Mesenchymal stem cell (in vitro differentiated cells and primary cell): Measurements from ENCODE around the gene CA5A.

Experiments used
- DNase-seq: peaks from one replicate; pipeline ENCODE4 v3.0.0-alpha.2; 2013
- H2AFZ ChIP-seq: one replicate; pipeline ENCODE4 v1.6.1; 2013; ENCODE audit warnings: low read depth, mild to moderate bottlenecking, control low read depth, inconsistent platforms, low read length, moderate library complexity
- H2AK5ac ChIP-seq: 2 replicates; pipeline ENCODE4 v1.6.1; 2013; ENCODE audit warnings: low read length, moderate library complexity, mild to moderate bottlenecking, inconsistent platforms; ENCODE audit not compliant: severe bottlenecking
- H2BK120ac ChIP-seq: one replicate; pipeline ENCODE4 v1.6.1; 2013; ENCODE audit warnings: low read depth, mild to moderate bottlenecking, inconsistent platforms, low read length, moderate library complexity
- H2BK12ac ChIP-seq, 2 experiments: one replicate each; pipeline ENCODE4 v1.6.1; 2013; ENCODE audit warnings: inconsistent platforms in 2 of 2, low read length in 2 of 2, mild to moderate bottlenecking in 2 of 2, moderate library complexity in 2 of 2, control low read depth in 1 of 2
- H2BK15ac ChIP-seq: one replicate; pipeline ENCODE4 v1.6.1; 2013; ENCODE audit warnings: mild to moderate bottlenecking, low read depth, inconsistent platforms; ENCODE audit not compliant: poor library complexity, severe bottlenecking
- H2BK5ac ChIP-seq: 2 replicates; pipeline ENCODE4 v1.6.1; 2013; ENCODE audit warnings: low read depth, mild to moderate bottlenecking, low read length, control low read depth, inconsistent platforms; ENCODE audit not compliant: poor library complexity, severe bottlenecking
- H3K14ac ChIP-seq, 2 experiments: one replicate each; pipeline ENCODE4 v1.6.1; 2013; ENCODE audit warnings: inconsistent platforms in 2 of 2, low read length in 2 of 2, control low read depth in 1 of 2, mild to moderate bottlenecking in 1 of 2, moderate library complexity in 1 of 2
- H3K18ac ChIP-seq, 2 experiments: one replicate each; pipeline ENCODE4 v1.6.1; 2013; ENCODE audit warnings: inconsistent platforms in 2 of 2, low read length in 2 of 2, control low read depth in 1 of 2, low read depth in 1 of 2, mild to moderate bottlenecking in 1 of 2
- H3K23ac ChIP-seq, 2 experiments: one replicate each; pipeline ENCODE4 v1.6.1; 2013; ENCODE audit warnings: inconsistent platforms in 2 of 2, low read length in 2 of 2, mild to moderate bottlenecking in 2 of 2, moderate library complexity in 2 of 2, control low read depth in 1 of 2
- H3K27ac ChIP-seq: 2 replicates; pipeline ENCODE4 v1.5.1; 2013; ENCODE audit warnings: mild to moderate bottlenecking, moderate library complexity, low read length, control low read depth, inconsistent platforms; ENCODE audit not compliant: poor library complexity, severe bottlenecking
- H3K27me3 ChIP-seq, 2 experiments: 2 replicates each; pipeline versions ENCODE4 v1.6.1 to v1.7.0; 2013; ENCODE audit warnings: low read length in 2 of 2, mild to moderate bottlenecking in 2 of 2, moderate library complexity in 2 of 2, control low read depth in 1 of 2, inconsistent platforms in 1 of 2; ENCODE audit not compliant: control insufficient read depth in 1 of 2, insufficient read depth in 1 of 2
- H3K36me3 ChIP-seq, 2 experiments: 2 replicates each; pipeline versions ENCODE4 v1.6.1 to v1.7.0; 2013; ENCODE audit warnings: low read length in 2 of 2, control low read depth in 1 of 2, inconsistent platforms in 1 of 2, low read depth in 1 of 2, mild to moderate bottlenecking in 1 of 2; ENCODE audit not compliant: insufficient read depth in 2 of 2, control insufficient read depth in 1 of 2
- H3K4ac ChIP-seq, 2 experiments: one replicate each; pipeline ENCODE4 v1.6.1; 2013; ENCODE audit warnings: inconsistent platforms in 2 of 2, low read length in 2 of 2, mild to moderate bottlenecking in 2 of 2, moderate library complexity in 2 of 2, control low read depth in 1 of 2, low read depth in 1 of 2
- H3K4me1 ChIP-seq: 2 replicates; pipeline ENCODE4 v1.6.1; 2013; ENCODE audit warnings: low read depth, low read length, control low read depth; ENCODE audit not compliant: control insufficient read depth, insufficient read depth
- H3K4me2 ChIP-seq: 2 replicates; pipeline ENCODE4 v1.6.1; 2013; ENCODE audit warnings: low read length, mild to moderate bottlenecking, inconsistent platforms; ENCODE audit not compliant: poor library complexity, severe bottlenecking
- H3K4me3 ChIP-seq, 2 experiments: 2 replicates each; pipeline versions ENCODE4 v1.5.1 to v1.7.0; 2013; ENCODE audit warnings: low read length in 2 of 2, mild to moderate bottlenecking in 2 of 2, control low read depth in 1 of 2, low read depth in 1 of 2; ENCODE audit not compliant: insufficient read depth in 1 of 2
- H3K79me1 ChIP-seq: replicated peaks from 2 replicates; pipeline ENCODE4 v1.6.1; 2013; ENCODE audit warnings: mild to moderate bottlenecking, control low read depth, low read length, inconsistent platforms; ENCODE audit not compliant: poor library complexity, severe bottlenecking
- H3K9ac ChIP-seq: 2 replicates; pipeline ENCODE4 v1.7.0; 2013; ENCODE audit warnings: mild to moderate bottlenecking, low read length, moderate library complexity
- H3K9me3 ChIP-seq: 2 replicates; pipeline ENCODE4 v1.7.0; 2013; ENCODE audit warnings: mild to moderate bottlenecking, low read length; ENCODE audit not compliant: control insufficient read depth
- H4K8ac ChIP-seq: one replicate; pipeline ENCODE4 v1.6.1; 2013; ENCODE audit warnings: inconsistent platforms, mild to moderate bottlenecking, low read length, moderate library complexity
- H4K91ac ChIP-seq: one replicate; pipeline ENCODE4 v1.6.1; 2013; ENCODE audit warnings: mild to moderate bottlenecking, low read length, inconsistent platforms
- WGBS: methylation state at CpG from one replicate; pipeline ENCODE4 v1.1.7; 2013; ENCODE audit warnings: mixed read lengths; 5-methylcytosine and 5-hydroxymethylcytosine counted together

The CA5A gene

GRCh38 chr16:87855852-87856715, 80.2 kb downstream of the CA5A start:
- peak overlapping the region in 1 of 2 experiments; percentile 57 for H3K4ac ChIP-seq
- H3K4me3 ChIP-seq: no peak overlapping the region
- peak overlapping the region; percentile 46 for H2AFZ ChIP-seq
- peaks cover 70% of the 10 kb centered on the region for H3K4me1 ChIP-seq
- H3K18ac ChIP-seq: peak overlapping the region; percentile 68 to 69
- H2BK15ac ChIP-seq: peak overlapping the region; percentile 29
- H3K9ac ChIP-seq: no peak overlapping the region
- peak overlapping the region; percentile 64 for H3K27ac ChIP-seq
- peak overlapping the region; percentile 74 for H4K91ac ChIP-seq
- H3K36me3 ChIP-seq: peaks cover 3 to 25% of the 10 kb centered on the region in 2 experiments
- H3K9me3 ChIP-seq: no peaks in the 10 kb centered on the region
- DNase-seq: peak; percentile 88
- no peak overlapping the region for H3K23ac ChIP-seq
- WGBS: 53% methylated on average over 26 of the region's 26 CpGs
- peak overlapping the region; percentile 53 for H2AK5ac ChIP-seq
- H4K8ac ChIP-seq: peak overlapping the region; percentile 57
- peak overlapping the region; percentile 21 for H2BK120ac ChIP-seq
- peak overlapping the region in 1 of 2 experiments; percentile 71 for H3K14ac ChIP-seq
- H2BK5ac ChIP-seq: no peak overlapping the region
- peak overlapping the region; percentile 23 to 44 for H2BK12ac ChIP-seq
- H3K79me1 ChIP-seq: peaks cover 15% of the 10 kb centered on the region
- peak overlapping the region; percentile 49 for H3K4me2 ChIP-seq
- H3K27me3 ChIP-seq: peaks cover 0 to 4% of the 10 kb centered on the region in 2 experiments

DNA sequence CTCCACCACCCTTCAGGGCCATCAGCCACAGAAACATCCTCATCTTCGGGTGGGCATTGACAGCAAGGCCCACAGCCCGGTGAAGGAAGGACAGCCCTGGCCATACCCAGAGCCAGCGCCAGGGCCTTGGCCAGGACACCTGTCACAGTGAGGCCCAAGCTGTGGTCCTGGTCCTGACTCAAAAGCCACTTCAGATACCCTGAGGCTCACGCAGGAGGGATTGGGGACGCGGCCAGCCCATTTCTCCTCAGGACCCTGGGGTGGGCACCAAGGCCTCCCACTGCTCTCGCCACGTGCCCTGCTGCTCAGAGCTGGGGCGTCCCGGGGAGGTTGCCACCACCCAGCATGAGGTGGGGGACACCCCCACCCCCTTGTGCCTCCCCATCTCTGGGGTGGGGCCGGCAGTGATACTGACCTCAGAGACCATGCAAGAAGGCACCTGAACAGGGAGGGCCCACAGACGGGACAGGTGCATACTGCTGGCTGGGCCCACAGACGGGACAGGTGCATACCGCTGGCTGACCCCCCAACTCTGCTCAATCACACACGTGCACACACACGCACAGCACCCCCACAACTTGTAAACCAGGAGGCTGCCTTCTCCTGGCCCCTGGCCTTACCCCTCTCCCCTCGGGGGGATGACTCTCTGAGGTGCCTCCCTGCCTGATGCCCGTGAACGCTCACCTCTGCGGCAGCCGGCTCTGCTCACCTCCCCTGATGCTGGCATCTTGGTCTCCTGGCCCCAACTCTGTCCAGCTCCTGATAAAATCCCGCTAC, 81.2 kb downstream of the CA5A start:
- Histone ChIP-seq H3K9ac (no peak overlapping the region), H2BK5ac (no peak overlapping the region), H3K4me2 (no peak overlapping the region), H3K27ac (no peak overlapping the region), H2AK5ac (peak overlapping the region; percentile 16), H3K27me3 (peaks cover 0 to 6% of the 10 kb centered on the region in 2 experiments), H3K79me1 (peaks cover 15% of the 10 kb centered on the region), H3K36me3 (peaks cover 11 to 35% of the 10 kb centered on the region in 2 experiments), H2BK12ac (peak overlapping the region; percentile 59 to 80), H3K23ac (no peak overlapping the region), H2AFZ (no peak overlapping the region), H3K18ac (peak overlapping the region in 1 of 2 experiments; percentile 77), H2BK120ac (no peak overlapping the region), H4K91ac (peak overlapping the region; percentile 53), H3K4ac (peak overlapping the region in 1 of 2 experiments; percentile 36), H4K8ac (peak overlapping the region; percentile 31), H2BK15ac (peak overlapping the region; percentile 39), H3K4me3 (no peak overlapping the region), H3K14ac (peak overlapping the region in 1 of 2 experiments; percentile 6), H3K4me1 (peaks cover 69% of the 10 kb centered on the region), H3K9me3 (no peaks in the 10 kb centered on the region)
- WGBS: 97% methylated on average over 22 of the region's 22 CpGs
- no peak for DNase-seq

- Histone ChIP-seq H2AK5ac (peak overlapping the region; percentile 8), H3K18ac (peak overlapping the region; percentile 11 to 77), H3K27me3 (peaks cover 0 to 6% of the 10 kb centered on the region in 2 experiments), H3K9ac (peak overlapping the region; percentile 87), H3K4me1 (peaks cover 70% of the 10 kb centered on the region), H3K23ac (no peak overlapping the region), H2BK12ac (peak overlapping the region; percentile 59 to 80), H3K9me3 (no peaks in the 10 kb centered on the region), H3K4ac (peak overlapping the region; percentile 36 to 42), H2AFZ (no peak overlapping the region), H3K27ac (no peak overlapping the region), H3K4me2 (no peak overlapping the region), H2BK5ac (no peak overlapping the region), H3K36me3 (peaks cover 11 to 42% of the 10 kb centered on the region in 2 experiments), H3K14ac (no peak overlapping the region), H2BK15ac (peak overlapping the region; percentile 28), H4K8ac (peak overlapping the region; percentile 45), H4K91ac (peak overlapping the region; percentile 53), H3K4me3 (peak overlapping the region in 1 of 2 experiments; percentile 80), H2BK120ac (no peak overlapping the region), H3K79me1 (peaks cover 17% of the 10 kb centered on the region)
- WGBS: 88% methylated on average over 12 of the region's 21 CpGs
- DNase-seq: no peak
These were observed 82.0 kb downstream of the CA5A start for GRCh38 chr16:87854053-87854906.
